GM21381 (cell line): ENCODE measurements around the gene FTL.
A peak's percentile ranks its signal among the peaks of the same experiment; 100 is the strongest.

Experiments used
- ATAC-seq: cut with Tn5 transposase; IDR thresholded peaks from one replicate; pipeline ENCODE4 v1.9.1; 2021; ENCODE audit warnings: mild to moderate bottlenecking, moderate library complexity; ENCODE audit not compliant: unreplicated experiment

The FTL gene

DNA sequence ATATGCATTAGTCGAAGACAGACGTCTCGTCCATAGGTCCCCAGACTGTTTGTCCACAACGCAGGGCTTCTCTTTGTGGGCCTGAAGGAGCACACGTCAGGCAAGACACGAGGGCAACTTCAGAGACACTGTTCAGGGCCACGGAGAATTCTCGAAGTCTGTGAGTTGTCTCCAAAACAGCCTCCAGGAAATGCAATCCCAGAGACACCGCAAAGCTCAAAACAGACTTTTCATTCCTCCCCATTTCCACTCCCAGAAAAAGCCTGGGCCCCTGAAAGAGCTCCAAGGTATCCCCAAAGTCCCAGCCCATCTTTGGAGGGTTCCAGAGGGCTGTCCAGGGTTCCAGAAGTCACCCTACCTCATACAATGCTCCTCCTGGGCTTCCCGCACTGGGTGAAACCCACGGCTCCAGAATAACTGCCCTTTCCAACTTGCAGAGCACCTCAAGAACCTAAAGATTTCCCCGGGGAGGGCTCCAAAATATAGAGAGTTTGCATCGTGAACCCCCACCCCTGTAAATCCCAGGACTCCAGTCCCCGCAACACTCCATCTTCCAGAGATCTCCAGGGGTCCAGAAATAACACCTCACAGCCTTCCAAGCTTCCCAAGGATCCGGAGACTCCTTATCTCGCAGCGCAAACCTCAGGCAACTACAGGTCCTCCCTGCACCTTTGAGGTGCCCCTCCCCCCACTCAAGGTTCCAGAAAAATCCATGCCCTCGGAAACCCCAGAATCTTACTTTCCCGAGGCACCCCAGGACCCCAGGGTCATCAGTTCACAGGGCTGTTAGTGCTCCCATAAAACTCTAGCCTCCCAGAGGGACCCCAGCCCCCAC lies 687 bp upstream of the FTL start:
- ATAC-seq, result no peak

GRCh38 chr19:48965806-48966540 lies 864 bp downstream of the FTL start:
- peak; percentile 13 for ATAC-seq

DNA sequence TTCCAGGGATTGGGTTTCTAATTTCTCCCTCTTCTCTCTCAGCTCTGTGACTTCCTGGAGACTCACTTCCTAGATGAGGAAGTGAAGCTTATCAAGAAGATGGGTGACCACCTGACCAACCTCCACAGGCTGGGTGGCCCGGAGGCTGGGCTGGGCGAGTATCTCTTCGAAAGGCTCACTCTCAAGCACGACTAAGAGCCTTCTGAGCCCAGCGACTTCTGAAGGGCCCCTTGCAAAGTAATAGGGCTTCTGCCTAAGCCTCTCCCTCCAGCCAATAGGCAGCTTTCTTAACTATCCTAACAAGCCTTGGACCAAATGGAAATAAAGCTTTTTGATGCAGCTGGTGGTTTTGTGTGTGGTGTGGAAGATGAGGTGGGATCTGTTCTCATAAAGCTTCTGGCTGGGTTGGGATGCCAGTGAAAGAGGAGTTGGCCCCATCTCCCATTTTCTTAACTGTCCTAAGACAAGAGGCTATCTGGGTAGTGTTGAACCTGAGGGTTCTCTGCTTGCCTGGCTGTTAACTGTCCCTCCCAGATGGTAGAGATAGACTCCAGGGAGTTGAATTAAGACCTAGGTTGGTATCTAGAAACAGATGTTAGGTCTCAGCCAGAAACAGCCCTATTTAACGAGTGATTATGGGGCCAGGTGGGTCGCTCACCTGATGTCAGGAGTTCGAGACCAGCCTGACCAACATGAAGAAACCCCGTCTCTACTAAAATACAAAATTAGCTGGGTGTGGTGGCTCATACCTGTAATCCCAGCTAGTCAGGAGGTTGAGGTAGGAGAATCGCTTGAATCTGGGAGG lies 1.6 kb downstream of the FTL start:
- ATAC-seq, result no peak

- ATAC-seq, result no peak
Measured at GRCh38 chr19:48967346-48968178, 2.5 kb downstream of the FTL start.

- no peak for ATAC-seq
Measured at GRCh38 chr19:48968179-48968661, 3.1 kb downstream of the FTL start.

DNA sequence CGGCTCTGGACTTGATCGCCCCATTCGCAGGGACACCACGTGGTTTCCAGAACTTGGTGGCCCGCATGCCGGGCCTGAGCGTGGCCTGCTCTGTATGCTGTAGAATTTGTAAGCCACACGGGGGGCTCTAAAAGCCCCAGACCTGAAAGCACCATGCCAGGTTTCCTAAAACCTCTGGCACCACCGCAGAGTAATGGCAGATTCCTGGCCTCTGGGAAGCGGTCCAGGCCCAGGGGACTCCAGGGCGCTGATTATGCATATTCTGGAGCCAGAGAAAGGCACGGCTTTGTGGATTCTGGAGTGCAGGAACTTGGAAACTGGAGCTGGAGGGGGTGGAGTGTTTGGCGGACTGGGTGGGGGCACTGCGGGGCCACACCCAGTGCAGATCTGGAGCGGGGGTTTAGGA lies 3.7 kb downstream of the FTL start:
- ATAC-seq, result no peak

GRCh38 chr19:48969276-48970138 lies 4.4 kb downstream of the FTL start:
- ATAC-seq, result no peak

GRCh38 chr19:48970139-48970766 lies 5.1 kb downstream of the FTL start:
- ATAC-seq, result no peak

DNA sequence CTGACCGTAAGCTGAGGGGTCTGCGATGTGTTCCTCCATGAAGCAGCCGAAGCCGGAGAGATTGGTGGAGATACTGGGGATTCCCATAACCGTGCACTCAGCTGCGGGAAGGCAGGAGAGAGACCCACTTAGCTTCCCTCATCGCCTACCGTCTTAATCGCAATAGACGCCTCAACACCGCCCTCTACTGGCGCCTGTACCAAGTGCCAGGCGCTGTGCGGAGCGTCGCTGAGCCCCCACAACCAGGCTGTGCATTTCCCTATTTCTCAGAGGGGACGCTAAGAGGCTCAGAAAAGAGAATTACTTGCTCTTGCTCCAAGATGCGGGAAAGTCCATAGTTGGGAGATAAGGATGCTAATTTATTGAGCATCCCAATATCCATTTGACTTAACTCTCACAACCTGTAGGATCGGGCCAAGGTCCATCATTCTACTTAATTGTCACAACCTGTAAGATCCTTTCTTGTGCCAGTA lies 5.8 kb downstream of the FTL start:
- ATAC-seq, result no peak

- ATAC-seq, result no peak
Measured at GRCh38 chr19:48975947-48976847, 11.1 kb downstream of the FTL start.

DNA sequence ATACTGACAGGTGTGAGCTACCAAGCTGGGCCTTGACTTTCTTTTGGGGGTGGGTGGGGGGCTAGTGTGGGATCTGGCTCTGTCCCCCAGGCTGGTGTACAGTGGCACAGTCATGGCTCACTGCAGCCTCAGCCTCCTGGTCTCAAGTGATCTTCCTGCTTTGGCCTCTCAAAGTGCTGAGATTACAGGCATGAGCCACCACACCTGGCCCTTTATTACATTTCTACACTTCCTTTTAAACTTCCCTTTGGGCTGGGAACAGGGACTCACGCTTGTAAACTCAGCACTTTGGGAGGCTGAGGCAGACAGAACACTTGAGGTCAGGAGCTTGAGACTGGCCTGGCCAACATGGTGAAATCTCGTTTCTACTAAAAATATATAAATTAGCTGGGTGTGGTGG lies 12.0 kb downstream of the FTL start:
- no peak for ATAC-seq

- ATAC-seq, result no peak
Measured at GRCh38 chr19:48982280-48982679, 17.2 kb downstream of the FTL start.

DNA sequence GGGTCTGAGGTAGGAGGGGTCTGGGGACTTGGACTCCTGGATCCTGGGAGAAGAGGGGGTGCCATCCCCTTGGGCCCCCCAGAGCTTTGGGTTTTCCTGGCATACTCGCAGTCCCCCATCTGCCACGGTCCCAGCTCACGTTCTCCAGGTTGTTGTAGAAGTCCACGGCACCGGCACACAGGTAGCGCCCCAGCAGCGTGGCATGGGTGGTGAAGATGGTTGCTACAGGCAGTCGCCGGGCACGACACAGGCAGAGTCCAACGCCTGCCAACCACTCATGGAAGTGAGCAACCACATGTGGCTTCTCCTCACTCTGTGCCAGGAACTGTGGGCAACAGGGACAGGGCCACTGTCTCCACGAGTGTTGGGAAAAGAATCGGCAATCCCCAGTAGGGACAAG lies 20.6 kb downstream of the FTL start:
- ATAC-seq, result no peak

DNA sequence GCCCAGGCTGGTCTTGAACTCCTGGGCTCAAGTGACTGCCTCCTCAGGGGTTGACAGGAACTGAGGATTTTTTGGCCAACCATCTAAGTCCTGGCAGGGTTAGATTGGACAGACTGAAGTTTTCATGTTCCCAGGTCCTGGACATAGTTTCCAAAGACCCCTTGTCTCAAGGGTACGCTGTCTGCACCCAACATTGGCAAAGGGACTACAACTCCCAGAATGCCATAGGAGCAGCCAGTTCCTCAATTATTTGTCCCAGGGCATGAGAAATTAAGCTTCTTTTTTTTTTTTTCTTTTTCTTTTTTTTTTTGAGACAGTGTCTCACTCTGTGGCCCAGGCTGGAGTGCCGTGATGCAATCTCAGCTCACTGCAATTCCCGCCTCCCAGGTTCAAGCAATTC lies 21.1 kb downstream of the FTL start:
- ATAC-seq, result no peak

- ATAC-seq, result no peak
Measured at GRCh38 chr19:48987323-48987722, 22.2 kb downstream of the FTL start.

DNA sequence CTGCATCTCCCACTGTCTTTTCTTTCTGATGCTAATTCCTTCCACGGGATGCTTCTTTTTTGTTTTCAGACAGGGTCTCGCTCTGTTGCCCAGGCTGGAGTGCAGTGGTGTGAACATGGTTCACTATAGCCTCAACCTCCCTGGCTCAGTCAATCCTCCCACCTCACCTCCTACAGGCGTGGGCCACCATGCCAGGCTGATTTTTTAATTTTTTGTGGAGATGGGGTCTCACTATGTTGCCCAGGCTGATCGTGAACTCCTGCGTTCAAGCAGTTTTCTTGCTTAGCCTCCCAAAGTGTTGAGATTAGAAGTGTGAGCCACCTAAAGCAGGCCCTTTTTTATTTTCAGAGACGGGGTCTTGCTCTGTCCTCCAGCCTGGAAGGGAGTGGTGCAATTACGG lies 23.2 kb downstream of the FTL start:
- ATAC-seq, result no peak

DNA sequence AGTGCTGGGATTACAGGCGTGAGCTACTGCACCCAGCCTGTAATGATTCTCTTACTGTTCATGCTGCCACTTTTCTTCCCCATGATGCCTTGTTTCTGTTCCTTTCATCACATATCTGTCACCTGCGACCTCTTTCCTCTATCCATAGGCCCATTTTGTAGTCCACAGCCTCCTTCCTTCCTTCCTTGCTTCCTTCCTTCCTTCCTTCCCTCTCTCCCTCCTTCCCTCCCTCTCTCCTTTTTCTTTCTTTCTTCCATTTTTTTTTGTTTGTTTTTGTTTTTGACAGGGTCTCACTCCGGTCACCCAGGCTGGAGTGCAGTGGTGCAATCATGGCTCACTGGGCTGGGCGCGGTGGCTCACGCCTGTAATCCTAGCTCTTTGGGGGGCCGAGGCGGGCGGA lies 23.8 kb downstream of the FTL start:
- ATAC-seq, result no peak

- no peak for ATAC-seq
Measured at GRCh38 chr19:48989701-48990291, 24.7 kb downstream of the FTL start.
